IMR-90 (cell line): Measurements from ENCODE around the gene DCHS1. TPM values are rescaled to one million over a fixed set of nuclear protein-coding genes. Genes with fewer than 3 reads are reported as not detected.

Source experiments
- ATAC-seq: fragments of 200-7000 bp; cut with Tn5 transposase; 2 replicates; pipeline ENCODE4 v1.9.1; 2020; ENCODE audit warnings: low read depth, mild to moderate bottlenecking, moderate library complexity
- BruUV-seq: library from RNA; stranded (reverse); fragments of 400-500 nt; replicated peaks from 2 replicates; lab custom pipeline; 2021; lab: Mats Ljungman, UMichigan
- CTCF ChIA-PET: fragments of 300-600 bp; formaldehyde crosslinking; extraction: SDS; loops from one replicate; lab custom pipeline; 2021; ENCODE audit warnings: antibody characterized with exemption; lab: Yijun Ruan, JAX
- POLR2A ChIA-PET: fragments of 300-600 bp; sonication (Branson Sonifier 250); formaldehyde crosslinking; loops from one replicate; lab custom pipeline; 2022; ENCODE audit warnings: antibody characterized with exemption; ENCODE audit not compliant: unreplicated experiment; lab: Charles Lee
- DNase-seq: peaks from one replicate; pipeline ENCODE4 v3.0.0; 2013
- H2AFZ ChIP-seq: replicated peaks from 2 replicates; pipeline ENCODE3; 2013; ENCODE audit warnings: low read length, mild to moderate bottlenecking; ENCODE audit not compliant: poor library complexity
- H2AK5ac ChIP-seq: 2 replicates; pipeline ENCODE4 v1.6.1; 2013; ENCODE audit warnings: low read depth, low read length, inconsistent platforms
- H2AK9ac ChIP-seq: replicated peaks from 2 replicates; pipeline ENCODE3; 2013; ENCODE audit warnings: mild to moderate bottlenecking, low read depth, low read length, moderate library complexity; ENCODE audit not compliant: poor library complexity
- H2BK120ac ChIP-seq: 2 replicates; pipeline ENCODE4 v1.6.1; 2013; ENCODE audit warnings: low read depth, low read length, inconsistent platforms
- H2BK15ac ChIP-seq: 3 replicates; pipeline ENCODE4 v1.6.1; 2013; ENCODE audit warnings: low read depth, low read length, inconsistent platforms
- H2BK20ac ChIP-seq: 2 replicates; pipeline ENCODE4 v1.6.1; 2013; ENCODE audit warnings: low read depth, mild to moderate bottlenecking, inconsistent platforms, low read length, moderate library complexity
- H2BK5ac ChIP-seq: 2 replicates; pipeline ENCODE4 v1.6.1; 2013; ENCODE audit warnings: mild to moderate bottlenecking, low read depth, low read length, inconsistent platforms; ENCODE audit not compliant: poor library complexity, severe bottlenecking
- H3K14ac ChIP-seq: replicated peaks from 2 replicates; pipeline ENCODE4 v1.6.1; 2013; ENCODE audit warnings: low read depth, low read length, inconsistent platforms
- H3K18ac ChIP-seq: 2 replicates; pipeline ENCODE4 v1.6.1; 2013; ENCODE audit warnings: low read depth, low read length, control low read depth
- H3K23ac ChIP-seq: 2 replicates; pipeline ENCODE4 v1.6.1; 2013; ENCODE audit warnings: low read depth, low read length, inconsistent platforms
- H3K27ac ChIP-seq: 2 replicates; pipeline ENCODE4 v1.5.1; 2013; ENCODE audit warnings: mild to moderate bottlenecking, control low read depth, low read length; ENCODE audit not compliant: insufficient read depth
- H3K27me3 ChIP-seq: 2 replicates; pipeline ENCODE4 v1.6.1; 2013; ENCODE audit warnings: low read length; ENCODE audit not compliant: control insufficient read depth, insufficient read depth
- H3K36me3 ChIP-seq: 2 replicates; pipeline ENCODE4 v1.6.1; 2013; ENCODE audit warnings: low read length, mixed read lengths; ENCODE audit not compliant: control insufficient read depth, insufficient read depth
- H3K4ac ChIP-seq: 2 replicates; pipeline ENCODE4 v1.6.1; 2013; ENCODE audit warnings: low read depth, low read length, inconsistent platforms
- H3K4me1 ChIP-seq: 2 replicates; pipeline ENCODE4 v1.6.1; 2013; ENCODE audit warnings: low read length, mixed read lengths; ENCODE audit not compliant: control insufficient read depth, insufficient read depth
- H3K4me2 ChIP-seq: 2 replicates; pipeline ENCODE4 v1.6.1; 2013; ENCODE audit warnings: low read depth, mild to moderate bottlenecking, control low read depth, low read length, moderate library complexity
- H3K4me3 ChIP-seq: 2 replicates; pipeline ENCODE4 v1.5.1; 2013; ENCODE audit warnings: low read depth, mild to moderate bottlenecking, control low read depth, low read length, moderate library complexity; ENCODE audit not compliant: insufficient read depth
- H3K56ac ChIP-seq: 2 replicates; pipeline ENCODE4 v1.6.1; 2013; ENCODE audit warnings: low read length, inconsistent platforms; ENCODE audit not compliant: insufficient read depth; ENCODE audit errors: extremely low read depth
- H3K79me1 ChIP-seq, 2 experiments: 2 replicates each; pipeline ENCODE4 v1.6.1; 2013; ENCODE audit warnings: low read length in 2 of 2, inconsistent platforms in 1 of 2, low read depth in 1 of 2
- H3K9ac ChIP-seq: 2 replicates; pipeline ENCODE4 v1.6.1; 2013; ENCODE audit warnings: low read depth, low read length, control low read depth
- H3K9me1 ChIP-seq: 2 replicates; pipeline ENCODE4 v1.6.1; 2013; ENCODE audit warnings: low read length, inconsistent platforms; ENCODE audit not compliant: insufficient read depth
- H3K9me3 ChIP-seq: 2 replicates; pipeline ENCODE4 v1.6.1; 2013; ENCODE audit warnings: low read length; ENCODE audit not compliant: control insufficient read depth, insufficient read depth
- H4K20me1 ChIP-seq: 2 replicates; pipeline ENCODE4 v1.6.1; 2013; ENCODE audit warnings: low read length, inconsistent platforms; ENCODE audit not compliant: insufficient read depth
- H4K5ac ChIP-seq: 2 replicates; pipeline ENCODE4 v1.6.1; 2013; ENCODE audit warnings: mild to moderate bottlenecking, low read depth, low read length, control low read depth
- H4K8ac ChIP-seq, 2 experiments: 2 replicates each; pipeline ENCODE4 v1.6.1; 2013; ENCODE audit warnings: low read depth in 2 of 2, low read length in 2 of 2, control low read depth in 1 of 2, inconsistent platforms in 1 of 2
- H4K91ac ChIP-seq: 2 replicates; pipeline ENCODE4 v1.6.1; 2013; ENCODE audit warnings: low read depth, low read length, inconsistent platforms; ENCODE audit not compliant: insufficient read depth
- CEBPB ChIP-seq: IDR thresholded peaks from 2 replicates; pipeline ENCODE4 v1.6.1; 2012; ENCODE audit warnings: low read depth, low read length, improper control_type of control experiment
- CHD1 ChIP-seq: IDR thresholded peaks from 2 replicates; pipeline ENCODE4 v1.6.1; 2012; ENCODE audit warnings: low read depth, low read length, improper control_type of control experiment
- FOS ChIP-seq: fragments of 150-350 bp; IDR thresholded peaks from 2 replicates; pipeline ENCODE4 v1.6.1; 2016; ENCODE audit warnings: low read depth, low read length
- MAFK ChIP-seq: IDR thresholded peaks from 2 replicates; pipeline ENCODE4 v1.6.1; 2012; ENCODE audit warnings: low read depth, low read length, improper control_type of control experiment
- MAZ ChIP-seq: IDR thresholded peaks from 2 replicates; pipeline ENCODE4 v1.6.1; 2012; ENCODE audit warnings: low read depth, mild to moderate bottlenecking, low read length, improper control_type of control experiment, moderate library complexity, borderline replicate concordance
- MXI1 ChIP-seq: IDR thresholded peaks from 2 replicates; pipeline ENCODE4 v1.6.1; 2012; ENCODE audit warnings: low read depth, mild to moderate bottlenecking, low read length, moderate library complexity, borderline replicate concordance
- NFE2L2 ChIP-seq: fragments of 150-350 bp; IDR thresholded peaks from 2 replicates; pipeline ENCODE4 v1.6.1; 2016; ENCODE audit warnings: low read depth, mild to moderate bottlenecking, low read length
- RCOR1 ChIP-seq: IDR thresholded peaks from 2 replicates; pipeline ENCODE4 v1.6.1; 2012; ENCODE audit warnings: mild to moderate bottlenecking, low read length, improper control_type of control experiment; ENCODE audit not compliant: insufficient replicate concordance
- WGBS, 2 experiments: methylation state at CpG; one replicate each; pipeline versions ENCODE4 v1.1.5 to v1.1.7; 2013; ENCODE audit warnings: missing lambda C conversion rate in 2 of 2; ENCODE audit not compliant: insufficient read length in 1 of 2; ENCODE audit errors: extremely low coverage in 2 of 2; 5-methylcytosine and 5-hydroxymethylcytosine counted together
- dilution Hi-C: fragments of 300-500 bp; cut with HindIII; formaldehyde crosslinking; loops from one replicate; pipeline ENCODE4 v1.14.3; 2018; ENCODE audit warnings: low sequenced_read_pairs; ENCODE audit not compliant: unreplicated experiment
- in situ Hi-C: fragments of 300-500 bp; cut with MboI; formaldehyde crosslinking; loops from 3 replicates; pipeline ENCODE4 v1.14.3; 2019; ENCODE audit warnings: low sequenced_read_pairs, inconsistent platforms, mixed read lengths
- intact Hi-C: fragments of 100-400 bp; cut with micrococcal nuclease; formaldehyde crosslinking; loops from 2 replicates; pipeline ENCODE4 v1.10.0; 2022
- polyA plus RNA-seq, 3 experiments: library from polyadenylated mRNA; depleted of rRNA; stranded (reverse); fragments of >200 nt; gene quantifications; 2 replicates each; pipeline ENCODE4 v1.2.3, GENCODE V29; 2012; ENCODE audit warnings: low replicate concordance in 1 of 3
- total RNA-seq: library from RNA; depleted of rRNA; stranded (reverse); fragments of >200 nt; gene quantifications from 2 replicates; pipeline ENCODE4 v1.2.3, GENCODE V29; 2012

The DCHS1 gene
- total and polyA plus RNA-seq, 2 of the 4 experiments (the other 2 are of a cell fraction): 1.4 to 3.3 TPM

DNA sequence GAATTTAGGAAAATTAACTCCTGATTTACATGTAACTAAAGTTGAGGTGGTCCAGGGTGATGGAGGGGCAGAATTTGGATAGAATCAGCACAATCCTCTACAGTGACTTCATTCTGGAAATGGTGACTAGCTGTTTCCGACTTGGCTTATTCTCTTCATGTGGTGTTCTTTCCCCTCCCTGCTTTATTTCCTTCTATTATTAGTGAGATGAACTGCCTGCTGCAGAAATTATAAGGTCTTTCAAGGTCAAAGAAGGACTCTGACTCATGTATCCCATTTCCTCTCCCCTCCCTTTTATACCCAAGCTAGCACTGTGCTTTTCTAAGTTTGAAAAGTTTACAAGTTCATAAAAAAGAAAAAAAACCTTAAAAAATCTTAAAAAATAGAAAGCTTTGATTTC lies 39.8 kb upstream of the DCHS1 start:
- Histone ChIP-seq H3K9me3 (no peaks in the 10 kb centered on the region), H3K4me3 (no peak overlapping the region), H2AFZ (peak overlapping the region; percentile 77), H3K4me2 (no peak overlapping the region), H2BK20ac (no peak overlapping the region), H3K27me3 (no peaks in the 10 kb centered on the region), H3K79me1 (no peaks in the 10 kb centered on the region), H2BK15ac (no peak overlapping the region), H3K36me3 (no peaks in the 10 kb centered on the region), H4K20me1 (no peaks in the 10 kb centered on the region), H4K91ac (no peak overlapping the region), H3K9ac (no peak overlapping the region), H3K9me1 (no peaks in the 10 kb centered on the region; the same call in 1 of the 2 replicates), H2BK5ac (no peak overlapping the region), H4K5ac (no peak overlapping the region), H2BK120ac (peak overlapping the region; percentile 48), H3K4ac (no peak overlapping the region), H3K14ac (0 out of 2 replicates have a peak overlapping the region, but pooled peaks have one; percentile 31), H4K8ac (peak overlapping the region in 1 of 2 experiments; percentile 44; a peak in 1 of 4 replicates), H2AK9ac (no peak overlapping the region), H3K56ac (no peak overlapping the region), H2AK5ac (no peak overlapping the region), H3K23ac (peak overlapping the region; percentile 11; the same call in 1 of the 2 replicates), H3K4me1 (peaks cover 6% of the 10 kb centered on the region), H3K18ac (no peak overlapping the region), H3K27ac (no peak overlapping the region)
- DNase-seq (peak; percentile 60), ATAC-seq (peak; percentile 48)
- ChIA-PET POLR2A (interaction anchor here (0.7 kb wide), 1 partner anchor 88 kb away, joined by 4 read pairs; no protein-coding TSS in a partner anchor), CTCF (interaction anchor here (0.6 to 1.4 kb wide), 6 partner anchors 10 to 316 kb away, joined by 3 to 7 read pairs (median 3); partner anchors contain the start of gene MRPL17)
- in situ Hi-C loops (no loop called here), intact Hi-C loops (no loop called here), dilution Hi-C loops (no loop called here)
- BruUV-seq: no TSS peak
- WGBS, 2 experiments: no CpG with 5 or more reads among the region's 1 CpG
- no peak for TF ChIP-seq NFE2L2
- TF ChIP-seq MAFK: peak; percentile 46; the same call in 1 of the 2 replicates
- no peak for TF ChIP-seq MXI1
- no peak for TF ChIP-seq RCOR1
- no peak for TF ChIP-seq MAZ
- no peak for TF ChIP-seq CEBPB
- no peak for TF ChIP-seq FOS
- TF ChIP-seq CHD1: no peak
